Measurements from ENCODE around the gene FOLR2. TPM values are rescaled to one million over a fixed set of nuclear protein-coding genes. Genes with fewer than 3 reads are reported as not detected.

FOLR2 gene
- total RNA-seq, 2 donors from 2014 or later: 16.2 to 66.4 TPM

DNA sequence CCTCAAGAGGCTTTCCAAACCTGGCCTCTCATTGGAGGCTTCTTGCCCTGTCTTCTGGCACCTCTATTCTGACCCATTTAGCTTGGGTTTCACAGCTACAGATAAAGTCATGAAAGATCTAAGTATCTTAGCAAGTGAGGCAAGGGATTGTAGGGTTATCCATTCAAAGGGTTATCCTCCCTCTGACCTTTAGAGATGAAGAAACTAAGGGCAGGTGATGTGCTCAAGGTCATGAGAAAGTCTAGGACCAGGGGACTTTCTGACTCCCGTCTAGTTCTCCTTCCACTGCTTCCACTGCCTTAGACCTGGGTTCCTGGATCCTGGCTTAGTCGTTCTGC lies 20.1 kb downstream of the FOLR2 start:
- intact Hi-C loops (cut with DNase I): loop anchor here in 1 of 2 donors (10.0 kb wide), 1 partner anchor 222 kb away; no protein-coding TSS in a partner anchor
- no peak for DNase-seq (ENCODE audit: low spot score)

DNA sequence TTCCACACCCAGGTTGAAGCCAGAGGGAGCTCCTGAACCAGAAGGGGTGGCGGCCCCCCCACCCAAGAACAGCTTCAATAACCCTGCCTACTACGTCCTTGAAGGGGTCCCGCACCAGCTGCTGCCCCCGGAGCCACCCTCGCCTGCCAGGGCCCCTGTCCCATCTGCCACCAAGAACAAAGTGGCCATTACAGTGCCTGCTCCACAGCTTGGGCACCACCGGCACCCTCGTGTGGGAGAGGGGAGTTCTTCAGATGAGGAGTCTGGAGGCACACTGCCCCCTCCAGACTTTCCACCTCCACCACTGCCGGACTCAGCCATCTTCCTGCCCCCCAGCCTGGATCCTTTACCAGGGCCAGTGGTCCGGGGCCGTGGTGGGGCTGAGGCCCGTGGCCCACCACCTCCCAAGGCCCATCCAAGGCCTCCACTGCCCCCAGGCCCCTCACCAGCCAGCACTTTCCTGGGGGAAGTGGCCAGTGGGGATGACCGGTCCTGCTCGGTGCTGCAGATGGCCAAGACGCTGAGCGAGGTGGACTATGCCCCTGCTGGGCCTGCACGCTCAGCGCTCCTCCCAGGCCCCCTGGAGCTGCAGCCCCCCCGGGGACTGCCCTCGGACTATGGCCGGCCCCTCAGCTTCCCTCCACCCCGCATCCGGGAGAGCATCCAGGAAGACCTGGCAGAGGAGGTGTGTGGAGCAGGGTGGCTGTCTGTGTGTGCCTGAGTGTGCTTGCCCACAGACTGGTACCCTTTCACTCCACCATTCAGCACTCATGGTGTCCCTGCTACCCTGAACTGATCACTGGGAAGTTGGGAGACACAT lies 20.7 kb downstream of the FOLR2 start:
- intact Hi-C loops (cut with DNase I): loop anchor here in 1 of 2 donors (10.0 kb wide), 1 partner anchor 223 kb away; no protein-coding TSS in a partner anchor
- DNase-seq (ENCODE audit: low spot score): no peak

- intact Hi-C loops (cut with DNase I): loop anchor here in 1 of 2 donors (10.0 kb wide), 1 partner anchor 223 kb away; no protein-coding TSS in a partner anchor
- no peak for DNase-seq (ENCODE audit: low spot score)
These were observed 21.5 kb downstream of the FOLR2 start for GRCh38 chr11:72238040-72238450.

DNA sequence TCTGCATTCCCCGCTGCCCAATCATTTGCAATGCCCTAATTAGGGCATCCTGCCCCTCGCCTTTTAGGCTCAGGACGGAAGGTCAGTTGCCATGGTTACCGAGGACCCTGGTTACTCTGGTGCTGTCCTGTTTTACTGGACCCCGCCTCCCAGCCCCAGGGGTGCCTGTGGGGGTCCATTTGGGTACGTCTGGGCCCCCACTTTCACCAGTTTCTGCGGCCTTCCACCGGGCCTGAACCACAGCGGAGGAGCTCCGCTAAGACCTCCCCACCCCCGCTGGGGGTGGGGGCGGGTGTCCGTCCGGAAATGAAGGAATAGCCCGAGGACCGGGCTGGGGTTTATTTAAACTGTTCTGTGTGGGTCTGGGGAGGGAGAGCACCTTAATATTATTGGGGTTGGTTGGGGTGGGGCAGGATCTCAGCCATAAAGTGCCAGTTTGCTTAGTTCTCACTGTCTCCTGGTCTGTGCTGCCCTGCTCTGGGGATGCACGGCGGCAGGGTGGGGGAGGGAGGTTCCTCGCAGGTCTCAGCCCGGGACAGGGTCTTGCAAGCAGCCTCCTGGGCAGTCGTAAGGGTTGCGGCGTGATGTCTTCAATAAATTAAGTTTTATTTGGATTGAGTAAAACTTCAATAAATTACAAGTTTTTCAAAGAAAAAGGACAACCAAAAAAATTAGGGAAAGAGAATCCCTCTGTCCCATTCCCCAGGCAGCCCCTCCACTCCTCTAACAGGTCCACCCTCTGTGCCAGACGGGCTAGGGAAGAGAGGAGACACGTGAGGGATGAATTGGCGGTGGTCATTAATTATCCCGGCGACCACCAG lies 22.1 kb downstream of the FOLR2 start:
- no peak for DNase-seq (ENCODE audit: low spot score)
- intact Hi-C loops (cut with DNase I): loop anchor here in 1 of 2 donors (10.0 kb wide), 1 partner anchor 224 kb away; no protein-coding TSS in a partner anchor

DNA sequence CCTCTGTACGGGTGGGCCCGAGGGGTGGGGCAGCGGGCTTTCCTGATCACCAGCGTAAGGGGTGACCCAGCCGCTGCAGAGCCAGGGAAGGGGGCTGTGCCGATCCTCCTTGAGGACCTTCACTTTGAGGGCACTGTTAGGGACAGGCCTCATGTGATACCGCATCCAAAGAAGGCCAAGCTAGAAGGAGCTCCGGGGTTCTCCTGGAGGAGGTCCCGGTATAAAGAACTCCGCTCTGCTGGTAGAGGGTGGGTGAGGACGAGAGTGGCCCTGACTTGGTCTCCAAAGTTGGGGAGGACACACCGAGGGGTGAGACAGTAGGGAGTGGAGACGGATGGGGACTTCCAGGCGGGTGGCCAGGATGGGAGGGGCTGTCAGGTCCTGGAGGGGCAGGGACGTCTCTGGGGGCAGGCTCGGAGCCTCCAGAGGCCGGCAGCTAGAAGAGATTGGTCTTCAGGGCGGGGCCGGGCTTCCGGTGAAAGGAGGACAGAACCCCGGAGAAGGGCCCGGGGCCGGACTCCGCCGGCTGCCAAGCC lies 22.8 kb downstream of the FOLR2 start:
- intact Hi-C loops (cut with DNase I): loop anchor here in 1 of 2 donors (10.0 kb wide), 1 partner anchor 225 kb away; no protein-coding TSS in a partner anchor
- peak; percentile 91 for DNase-seq (ENCODE audit: low spot score)

DNA sequence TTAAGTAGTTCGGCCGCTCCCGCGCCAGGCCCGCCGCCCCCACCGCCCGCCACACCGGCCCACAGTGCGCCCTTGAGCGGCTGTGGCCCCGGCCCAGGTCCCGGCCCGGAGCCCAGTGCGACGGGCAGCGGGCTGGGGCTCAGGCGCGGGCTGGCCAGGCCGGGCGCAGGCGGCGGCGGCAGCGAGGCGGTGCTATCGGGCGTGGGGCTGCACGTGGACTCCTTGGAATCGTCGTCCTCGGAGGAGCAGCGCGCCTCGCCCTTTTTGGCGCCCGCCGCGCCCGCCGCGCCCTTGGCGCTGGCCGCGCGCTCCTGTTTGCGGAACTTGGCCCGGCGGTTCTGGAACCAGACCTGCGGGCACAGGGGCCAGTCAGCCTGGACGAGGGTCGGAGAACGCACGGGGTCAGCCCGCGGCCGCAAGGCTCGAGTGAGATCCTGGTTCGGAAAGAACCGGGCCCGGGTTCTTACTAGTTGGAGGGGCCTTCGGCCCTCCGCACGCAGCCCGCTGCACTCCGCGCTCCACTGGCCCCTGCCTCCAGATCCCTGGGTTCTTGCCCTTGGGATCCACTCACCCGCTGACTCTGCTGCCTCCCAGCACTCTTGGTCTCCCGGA lies 23.4 kb downstream of the FOLR2 start:
- peak; percentile 92 for DNase-seq (ENCODE audit: low spot score)
- intact Hi-C loops (cut with DNase I): loop anchor here in 1 of 2 donors (1.0 to 10.0 kb wide), 2 partner anchors 17 to 225 kb away; no protein-coding TSS in a partner anchor

- intact Hi-C loops (cut with DNase I): loop anchor here in 1 of 2 donors (1.0 kb wide), 1 partner anchor 17 kb away; no protein-coding TSS in a partner anchor
- no peak for DNase-seq (ENCODE audit: low spot score)
These were observed 24.1 kb downstream of the FOLR2 start for GRCh38 chr11:72240461-72241290.

- intact Hi-C loops (cut with DNase I): no loop called here
These were observed 24.7 kb downstream of the FOLR2 start for GRCh38 chr11:72241291-72241781.

DNA sequence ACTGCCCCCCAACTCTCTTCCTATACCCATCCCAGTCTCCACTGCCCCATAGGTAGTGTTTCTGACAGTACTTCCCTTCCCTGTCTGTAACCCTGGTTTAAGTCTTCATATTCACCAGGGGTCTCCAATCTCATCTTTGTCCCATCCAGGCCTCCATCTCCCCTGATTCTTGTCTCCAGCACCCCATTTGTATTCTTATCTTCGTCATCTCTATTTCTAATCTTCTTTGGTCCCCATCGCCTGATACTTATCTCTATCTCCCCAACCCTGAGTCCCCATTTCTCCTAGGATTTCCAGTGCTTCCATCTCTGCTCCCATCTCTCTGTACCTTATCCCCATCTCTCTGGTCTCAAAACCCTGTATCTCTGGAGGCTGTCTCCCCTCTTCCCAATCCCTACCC lies 25.5 kb downstream of the FOLR2 start:
- intact Hi-C loops (cut with DNase I): no loop called here
- no peak for DNase-seq (ENCODE audit: low spot score)

More at GRCh38 chr11:72241291-72241781, 24.7 kb downstream of the FOLR2 start:
- no peak for DNase-seq (ENCODE audit: low spot score)

DNA sequence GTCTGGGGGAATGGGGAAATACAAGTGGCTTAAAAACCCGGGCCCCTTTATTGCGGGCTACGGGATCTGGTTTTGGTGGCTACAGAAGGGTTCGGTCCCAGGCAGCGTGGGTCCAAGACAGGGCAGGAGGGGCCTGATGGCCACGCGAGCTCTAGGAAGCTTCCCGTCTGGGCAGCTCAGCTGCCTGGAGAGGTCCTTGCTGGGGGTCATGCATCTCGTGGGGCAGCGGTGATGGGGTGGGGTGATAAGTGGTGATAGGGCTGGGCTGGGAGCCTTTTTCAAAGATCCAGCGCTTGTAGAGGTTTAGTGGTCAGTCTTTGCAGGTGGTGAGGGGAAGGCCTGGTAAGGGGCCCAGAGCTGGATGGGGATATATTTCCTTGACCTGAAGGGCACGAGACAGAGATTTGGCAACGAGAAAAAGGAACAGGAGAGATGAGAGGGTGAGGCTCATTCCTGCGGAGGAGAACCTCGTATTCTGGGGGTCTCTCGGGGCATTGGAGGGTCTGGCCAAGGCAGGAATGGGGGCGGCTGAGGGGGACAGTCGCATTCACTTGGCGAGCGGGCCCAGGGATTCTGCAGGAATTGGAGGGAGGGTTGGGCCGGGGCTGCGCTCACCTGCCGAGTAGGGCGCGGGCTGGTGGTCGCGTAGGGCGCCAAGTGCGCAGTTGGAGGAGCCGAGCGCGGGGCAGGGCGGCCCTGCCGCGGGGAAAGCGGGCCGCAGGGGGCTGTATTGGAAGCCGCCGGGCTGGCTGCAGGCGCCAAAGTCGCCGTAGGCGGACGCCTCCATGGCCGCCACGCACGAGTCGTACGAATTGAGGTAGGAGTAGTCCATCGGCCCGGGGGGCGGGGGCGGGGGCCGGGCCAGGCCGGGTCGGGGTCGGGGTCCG lies 26.8 kb downstream of the FOLR2 start:
- DNase-seq (ENCODE audit: low spot score): no peak
- intact Hi-C loops (cut with DNase I): no loop called here

GRCh38 chr11:72244060-72244360 lies 27.4 kb downstream of the FOLR2 start, which contains the start of gene PHOX2A:
Gene PHOX2A, minus strand, starts transcription at chr11:72244176. Its CDS starts 172 bp downstream, at chr11:72244004.
- intact Hi-C loops (cut with DNase I): no loop called here
- no peak for DNase-seq (ENCODE audit: low spot score)

DNA sequence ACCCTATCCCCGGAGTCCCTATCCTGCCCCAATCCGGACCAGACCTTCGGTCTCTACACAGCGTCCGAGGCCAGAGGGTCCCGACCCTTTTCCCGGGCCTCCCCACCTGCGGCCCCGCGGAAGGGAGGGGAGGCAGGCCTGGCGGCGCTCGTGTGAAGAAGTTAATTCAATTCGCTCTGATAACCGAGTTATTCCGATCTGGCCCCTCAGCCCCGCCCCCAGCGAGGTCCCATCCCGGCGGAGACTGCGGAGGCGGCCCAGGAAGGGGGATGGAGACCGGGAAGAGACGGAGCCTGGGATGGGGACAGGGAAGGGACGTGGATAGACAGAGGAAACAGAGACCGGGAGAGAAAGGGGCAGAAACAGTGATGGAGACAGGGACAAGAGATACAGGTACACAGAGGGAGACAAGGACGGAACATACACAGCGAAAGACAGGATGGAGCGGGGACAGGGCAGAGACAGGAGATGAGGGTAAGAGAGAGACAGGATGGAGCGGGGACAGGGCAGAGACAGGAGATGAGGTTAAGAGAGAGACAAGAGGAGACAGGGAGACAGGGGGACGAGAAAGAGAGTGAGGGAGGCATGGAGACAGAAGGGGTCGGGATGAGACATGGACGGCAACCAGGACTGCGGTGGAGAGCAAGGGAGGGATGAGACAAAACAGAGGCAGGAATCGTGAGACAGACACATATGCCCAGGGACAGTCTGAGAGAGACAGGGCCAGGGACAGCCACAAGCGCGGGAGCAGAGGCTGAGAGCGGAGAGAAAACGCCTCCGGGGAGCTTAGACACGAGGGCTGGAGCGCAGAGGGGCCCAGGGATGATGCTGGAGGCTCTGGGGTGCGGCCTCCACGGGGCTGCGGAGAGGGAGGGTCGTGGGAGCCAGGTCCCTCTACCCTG lies 28.0 kb downstream of the FOLR2 start:
- intact Hi-C loops (cut with DNase I): no loop called here
- no peak for DNase-seq (ENCODE audit: low spot score)

GRCh38 chr11:72245263-72245816 lies 28.7 kb downstream of the FOLR2 start:
- intact Hi-C loops (cut with DNase I): no loop called here
- peak; percentile 65 for DNase-seq (ENCODE audit: low spot score)

- DNase-seq (ENCODE audit: low spot score): no peak
- intact Hi-C loops (cut with DNase I): no loop called here
These were observed 31.0 kb downstream of the FOLR2 start for GRCh38 chr11:72247584-72247983.

GRCh38 chr11:72249961-72250360 lies 33.4 kb downstream of the FOLR2 start:
- intact Hi-C loops (cut with DNase I): no loop called here
- DNase-seq (ENCODE audit: low spot score): peak; percentile 52

All from posterior vena cava (tissue), 2 donors.